HEK293 (cell line): ENCODE measurements around the gene WNK4.

Experiments used
- CTCF ChIA-PET: fragments of 350-600 bp; formaldehyde crosslinking; extraction: SDS; loops from one replicate; lab custom pipeline; 2021; ENCODE audit warnings: antibody characterized with exemption; lab: Yijun Ruan, JAX
- POLR2A ChIA-PET: fragments of 300-600 bp; formaldehyde crosslinking; extraction: SDS; loops from one replicate; lab custom pipeline; 2020; ENCODE audit warnings: antibody characterized with exemption, inconsistent platforms; lab: Yijun Ruan, JAX
- H3K27ac ChIP-seq: fragments of 200-500 bp; sonication (Bioruptor generic); 2 replicates; pipeline ENCODE4 v1.5.1; 2014; ENCODE audit warnings: low read depth, low read length, control low read depth, inconsistent platforms; ENCODE audit errors: extremely low read depth
- H3K36me3 ChIP-seq, 2 experiments: fragments of 200-500 bp in 1 of 2; sonication (Bioruptor generic) in 1 of 2; 1 replicate in 1 of 2; 2 replicates in 1 of 2; pipeline ENCODE4 v1.5.1; 2014 to 2017; ENCODE audit warnings: inconsistent platforms in 2 of 2, low read length in 2 of 2; ENCODE audit not compliant: control insufficient read depth in 2 of 2, insufficient read depth in 1 of 2
- H3K4me1 ChIP-seq: fragments of 200-500 bp; sonication (Bioruptor generic); 2 replicates; pipeline ENCODE4 v1.5.1; 2014; ENCODE audit warnings: mild to moderate bottlenecking, low read length, inconsistent platforms; ENCODE audit not compliant: control insufficient read depth, insufficient read depth
- H3K4me3 ChIP-seq: 2 replicates; pipeline ENCODE4 v1.5.1; 2011; ENCODE audit warnings: low read depth, mild to moderate bottlenecking, control low read depth, low read length, moderate library complexity
- H3K9me3 ChIP-seq: fragments of 200-500 bp; sonication (Bioruptor generic); 2 replicates; pipeline ENCODE4 v1.5.1; 2014; ENCODE audit warnings: low read depth, low read length, inconsistent platforms; ENCODE audit not compliant: control insufficient read depth, insufficient read depth
- HOXA7 ChIP-seq: sonication (generic); formaldehyde crosslinking; IDR thresholded peaks from 2 replicates; pipeline ENCODE4 v1.8.1; 2022; ENCODE audit warnings: missing genetic modification reagents, borderline replicate concordance
- HOXD13 ChIP-seq: sonication (generic); formaldehyde crosslinking; IDR thresholded peaks from 2 replicates; pipeline ENCODE4 v1.8.0; 2022; ENCODE audit warnings: missing genetic modification reagents, borderline replicate concordance
- KLF1 ChIP-seq: fragments of 450-650 bp; formaldehyde crosslinking; IDR thresholded peaks from 2 replicates; pipeline ENCODE4 v1.5.1; 2016; ENCODE audit warnings: missing biosample characterization, missing genetic modification characterization
- KLF10 ChIP-seq: fragments of 450-650 bp; IDR thresholded peaks from 2 replicates; pipeline ENCODE4 v1.5.1; 2018; ENCODE audit warnings: missing biosample characterization, mild to moderate bottlenecking, missing genetic modification characterization
- KLF7 ChIP-seq: fragments of 450-650 bp; formaldehyde crosslinking; IDR thresholded peaks from 2 replicates; pipeline ENCODE4 v1.5.1; 2016; ENCODE audit warnings: missing biosample characterization, missing genetic modification characterization, borderline replicate concordance
- KLF8 ChIP-seq: fragments of 450-650 bp; formaldehyde crosslinking; IDR thresholded peaks from 2 replicates; pipeline ENCODE4 v1.5.1; 2016; ENCODE audit warnings: missing biosample characterization, missing genetic modification characterization
- PRDM1 ChIP-seq: fragments of 450-650 bp; formaldehyde crosslinking; IDR thresholded peaks from 2 replicates; pipeline ENCODE4; 2016; ENCODE audit warnings: missing biosample characterization, missing genetic modification characterization
- SCRT1 ChIP-seq: fragments of 450-650 bp; formaldehyde crosslinking; IDR thresholded peaks from 2 replicates; pipeline ENCODE4 v1.5.1; 2016; ENCODE audit warnings: missing biosample characterization, missing genetic modification characterization, borderline replicate concordance
- ZBTB20 ChIP-seq: fragments of 450-650 bp; formaldehyde crosslinking; IDR thresholded peaks from 2 replicates; pipeline ENCODE4 v1.5.1; 2016; ENCODE audit warnings: missing biosample characterization, missing genetic modification characterization
- ZBTB21 ChIP-seq: fragments of 450-650 bp; formaldehyde crosslinking; IDR thresholded peaks from 2 replicates; pipeline ENCODE4 v1.5.1; 2017; ENCODE audit warnings: missing biosample characterization, missing genetic modification characterization
- ZBTB7A ChIP-seq: fragments of 450-650 bp; formaldehyde crosslinking; IDR thresholded peaks from 2 replicates; pipeline ENCODE4 v1.5.1; 2016; ENCODE audit warnings: low read depth, missing biosample characterization, missing genetic modification characterization
- ZFP69B ChIP-seq: fragments of 450-650 bp; formaldehyde crosslinking; IDR thresholded peaks from 2 replicates; pipeline ENCODE4 v1.5.1; 2016; ENCODE audit warnings: missing biosample characterization, missing genetic modification characterization
- ZNF10 ChIP-seq: fragments of 450-650 bp; formaldehyde crosslinking; IDR thresholded peaks from 2 replicates; pipeline ENCODE4 v1.5.1; 2017; ENCODE audit warnings: missing biosample characterization, missing genetic modification characterization
- ZNF146 ChIP-seq: fragments of 450-650 bp; formaldehyde crosslinking; IDR thresholded peaks from 2 replicates; pipeline ENCODE4 v1.5.1; 2016; ENCODE audit warnings: missing biosample characterization, missing genetic modification characterization
- ZNF184 ChIP-seq: fragments of 450-650 bp; IDR thresholded peaks from 2 replicates; pipeline ENCODE4 v1.5.1; 2018; ENCODE audit warnings: missing biosample characterization, mild to moderate bottlenecking, missing genetic modification characterization
- ZNF19 ChIP-seq: fragments of 450-650 bp; formaldehyde crosslinking; IDR thresholded peaks from 2 replicates; pipeline ENCODE4; 2016; ENCODE audit warnings: missing biosample characterization, missing genetic modification characterization, low read depth
- ZNF221 ChIP-seq: fragments of 450-650 bp; formaldehyde crosslinking; IDR thresholded peaks from 2 replicates; pipeline ENCODE4 v1.5.1; 2017; ENCODE audit warnings: missing biosample characterization, missing genetic modification characterization, borderline replicate concordance
- ZNF248 ChIP-seq: fragments of 450-650 bp; formaldehyde crosslinking; IDR thresholded peaks from 2 replicates; pipeline ENCODE4 v1.5.1; 2017; ENCODE audit warnings: missing biosample characterization, missing genetic modification characterization
- ZNF324 ChIP-seq: fragments of 450-650 bp; formaldehyde crosslinking; IDR thresholded peaks from 2 replicates; pipeline ENCODE4 v1.5.1; 2016; ENCODE audit warnings: missing biosample characterization, missing genetic modification characterization
- ZNF366 ChIP-seq: fragments of 450-650 bp; formaldehyde crosslinking; conservative IDR thresholded peaks from 2 replicates; pipeline ENCODE4 v1.5.1; 2016; ENCODE audit warnings: missing biosample characterization, missing genetic modification characterization
- ZNF394 ChIP-seq: fragments of 450-650 bp; formaldehyde crosslinking; IDR thresholded peaks from 2 replicates; pipeline ENCODE4 v1.5.1; 2016; ENCODE audit warnings: missing biosample characterization, missing genetic modification characterization, mild to moderate bottlenecking, moderate library complexity, borderline replicate concordance
- ZNF416 ChIP-seq: fragments of 450-650 bp; formaldehyde crosslinking; IDR thresholded peaks from 2 replicates; pipeline ENCODE4 v1.5.1; 2016; ENCODE audit warnings: missing biosample characterization, missing genetic modification characterization
- ZNF501 ChIP-seq: fragments of 450-650 bp; formaldehyde crosslinking; IDR thresholded peaks from 2 replicates; pipeline ENCODE4 v1.5.1; 2016; ENCODE audit warnings: missing biosample characterization, missing genetic modification characterization
- ZNF514 ChIP-seq: fragments of 450-650 bp; formaldehyde crosslinking; IDR thresholded peaks from 2 replicates; pipeline ENCODE4 v1.5.1; 2016; ENCODE audit warnings: missing biosample characterization, missing genetic modification characterization
- ZNF521 ChIP-seq: fragments of 450-650 bp; formaldehyde crosslinking; IDR thresholded peaks from 2 replicates; pipeline ENCODE4 v1.5.1; 2017; ENCODE audit warnings: missing biosample characterization, mild to moderate bottlenecking, missing genetic modification characterization
- ZNF596 ChIP-seq: fragments of 450-650 bp; IDR thresholded peaks from 2 replicates; pipeline ENCODE4 v1.5.0; 2018; ENCODE audit warnings: missing biosample characterization, mild to moderate bottlenecking, missing genetic modification characterization, moderate library complexity
- ZNF623 ChIP-seq: fragments of 450-650 bp; formaldehyde crosslinking; IDR thresholded peaks from 2 replicates; pipeline ENCODE4 v1.5.1; 2016; ENCODE audit warnings: missing biosample characterization, missing genetic modification characterization
- ZNF624 ChIP-seq: fragments of 450-650 bp; formaldehyde crosslinking; IDR thresholded peaks from 2 replicates; pipeline ENCODE4 v1.5.1; 2017; ENCODE audit warnings: missing biosample characterization, missing genetic modification characterization
- ZNF629 ChIP-seq: fragments of 450-650 bp; formaldehyde crosslinking; IDR thresholded peaks from 2 replicates; pipeline ENCODE4 v1.5.1; 2017; ENCODE audit warnings: missing biosample characterization, missing genetic modification characterization
- ZNF654 ChIP-seq: fragments of 450-650 bp; formaldehyde crosslinking; IDR thresholded peaks from 2 replicates; pipeline ENCODE4 v1.5.1; 2016; ENCODE audit warnings: low read depth, missing biosample characterization, missing genetic modification characterization
- ZNF664 ChIP-seq: fragments of 450-650 bp; formaldehyde crosslinking; IDR thresholded peaks from 2 replicates; pipeline ENCODE4 v1.5.1; 2016; ENCODE audit warnings: missing biosample characterization, missing genetic modification characterization
- ZNF704 ChIP-seq: fragments of 450-650 bp; formaldehyde crosslinking; IDR thresholded peaks from 2 replicates; pipeline ENCODE4 v1.5.1; 2016; ENCODE audit warnings: missing biosample characterization, missing genetic modification characterization
- ZNF76 ChIP-seq: fragments of 450-650 bp; formaldehyde crosslinking; IDR thresholded peaks from 2 replicates; pipeline ENCODE4; 2016; ENCODE audit warnings: low read depth, missing biosample characterization, missing genetic modification characterization, borderline replicate concordance
- ZNF776 ChIP-seq: fragments of 450-650 bp; formaldehyde crosslinking; IDR thresholded peaks from 2 replicates; pipeline ENCODE4 v1.5.0; 2017; ENCODE audit warnings: missing biosample characterization, missing genetic modification characterization, borderline replicate concordance
- ZNF791 ChIP-seq: fragments of 450-650 bp; formaldehyde crosslinking; IDR thresholded peaks from 2 replicates; pipeline ENCODE4 v1.5.1; 2016; ENCODE audit warnings: missing biosample characterization, missing genetic modification characterization
- ZNF830 ChIP-seq: fragments of 450-650 bp; IDR thresholded peaks from 2 replicates; pipeline ENCODE4 v1.5.0; 2018; ENCODE audit warnings: missing biosample characterization, missing genetic modification characterization, low read depth, mild to moderate bottlenecking, moderate library complexity
- ZNF837 ChIP-seq: fragments of 450-650 bp; formaldehyde crosslinking; IDR thresholded peaks from 2 replicates; pipeline ENCODE4 v1.5.1; 2016; ENCODE audit warnings: missing biosample characterization, missing genetic modification characterization
- TF ChIP-seq, protein P1 (sequence below): fragments of 450-650 bp; formaldehyde crosslinking; IDR thresholded peaks from 2 replicates; pipeline ENCODE4 v1.5.1; 2017; ENCODE audit warnings: missing biosample characterization, missing genetic modification characterization

Gene WNK4

DNA sequence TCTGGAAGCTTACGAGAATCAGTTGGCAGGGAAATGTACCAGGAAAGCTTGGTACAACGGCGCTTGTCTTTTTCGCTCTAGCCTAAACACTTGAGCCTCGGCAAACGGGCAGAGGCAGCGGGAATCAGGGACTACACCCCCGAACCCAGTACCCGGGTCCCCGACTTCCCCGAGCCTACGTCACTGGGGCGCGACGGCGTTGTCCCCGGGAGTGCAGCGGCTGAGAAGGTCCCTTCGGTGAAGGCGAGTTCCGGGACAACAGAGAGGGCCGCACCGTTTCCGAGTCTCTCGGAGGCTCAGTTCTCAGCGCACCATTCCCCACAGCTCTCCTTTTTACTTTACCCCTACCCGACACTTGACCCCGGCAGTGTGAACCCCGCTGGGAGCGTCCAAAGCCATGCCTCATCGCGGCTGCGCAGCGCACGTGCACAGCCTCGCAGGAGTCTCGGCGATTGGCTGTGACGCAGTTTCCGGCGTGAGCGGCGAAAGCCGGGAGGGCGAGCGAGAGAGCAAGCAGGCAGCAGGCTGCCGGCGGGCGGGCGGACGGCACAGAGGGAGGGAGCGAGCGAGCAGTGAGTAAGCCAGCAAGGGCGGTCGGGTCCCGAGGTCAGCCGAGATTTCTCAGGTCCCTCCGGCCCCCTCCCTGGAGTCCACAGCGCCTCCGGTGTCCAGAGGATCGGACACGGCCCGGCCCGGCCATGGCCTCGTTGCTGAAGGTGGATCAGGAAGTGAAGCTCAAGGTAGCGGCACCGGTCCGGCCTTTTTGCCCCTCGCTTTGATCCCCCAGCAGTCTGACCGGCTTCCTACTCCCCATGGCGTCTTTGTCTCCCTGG lies 52.7 kb downstream of the WNK4 start, which contains the start of gene PSME3:
PSME3 (plus strand) TSS at position 464 of the 833 bp plus-strand sequence; CDS start at position 699, 235 bp downstream.
- Histone ChIP-seq H3K4me3 (peak within 1 kb of the TSS; percentile 86), H3K36me3 (peaks cover 36% of the 10 kb centered on the region in 2 experiments), H3K27ac (peak within 1 kb of the TSS; percentile 83), H3K9me3 (no peaks in the 10 kb centered on the region), H3K4me1 (peaks cover 5% of the 10 kb centered on the region)
- CTCF ChIA-PET = interaction anchor here (0.5 to 6.4 kb wide), 10 partner anchors 10 to 505 kb away, joined by 3 to 52 read pairs (median 4); partner anchors contain the start of genes AOC2 and BECN1
- POLR2A ChIA-PET = interaction anchor here (0.6 to 3.3 kb wide), 19 partner anchors 9 to 604 kb away, joined by 3 to 35 read pairs (median 3); partner anchors contain the start of genes AOC2, BECN1, CCR10 and PSMC3IP
- TF ChIP-seq ZNF830 (no peak), ZNF366 (tag by site-specific recombination) (no peak; the same call in 1 of the 2 replicates), ZNF837 (tag by site-specific recombination) (no peak), ZNF596 (peak; percentile 52; the same call in 1 of the 2 replicates), ZNF776 (tag by site-specific recombination) (no peak), ZNF704 (no peak), ZNF521 (no peak), ZFP69B (0 out of 2 replicates have a peak, but pooled peaks have one; percentile 25), SCRT1 (tag by site-specific recombination) (no peak), PRDM1 (tag by site-specific recombination) (0 out of 2 replicates have a peak, but pooled peaks have one; percentile 49), ZBTB20 (tag by site-specific recombination) (peak; percentile 98), ZNF624 (tag by site-specific recombination) (no peak), HOXD13 (CRISPR knock-in tag) (no peak), ZNF76 (peak; percentile 83), ZNF221 (tag by site-specific recombination) (no peak), ZNF623 (tag by site-specific recombination) (0 out of 2 replicates have a peak, but pooled peaks have one; percentile 10), ZNF629 (tag by site-specific recombination) (peak; percentile 93), KLF10 (tag by site-specific recombination) (no peak), KLF1 (tag by site-specific recombination) (0 out of 2 replicates have a peak, but pooled peaks have one; percentile 34), ZNF654 (tag by site-specific recombination) (no peak), ZNF324 (tag by site-specific recombination) (peak; percentile 63), ZNF501 (tag by site-specific recombination) (peak; percentile 95), ZNF19 (no peak), ZNF514 (tag by site-specific recombination) (no peak), ZBTB7A (tag by site-specific recombination) (no peak), ZNF394 (tag by site-specific recombination) (peak; percentile 52; the same call in 1 of the 2 replicates), ZNF416 (tag by site-specific recombination) (no peak), KLF8 (tag by site-specific recombination) (peak; percentile 74; the same call in 1 of the 2 replicates), ZNF791 (no peak), ZNF664 (no peak; the same call in 1 of the 2 replicates), ZNF184 (tag by site-specific recombination) (no peak), ZNF248 (tag by site-specific recombination) (no peak), HOXA7 (CRISPR knock-in tag) (no peak), ZBTB21 (tag by site-specific recombination) (peak; percentile 84; the same call in 1 of the 2 replicates), ZNF146 (tag by site-specific recombination) (no peak), KLF7 (tag by site-specific recombination) (no peak; the same call in 1 of the 2 replicates), ZNF10 (tag by site-specific recombination) (peak; percentile 75)
- TF ChIP-seq, protein P1, sequence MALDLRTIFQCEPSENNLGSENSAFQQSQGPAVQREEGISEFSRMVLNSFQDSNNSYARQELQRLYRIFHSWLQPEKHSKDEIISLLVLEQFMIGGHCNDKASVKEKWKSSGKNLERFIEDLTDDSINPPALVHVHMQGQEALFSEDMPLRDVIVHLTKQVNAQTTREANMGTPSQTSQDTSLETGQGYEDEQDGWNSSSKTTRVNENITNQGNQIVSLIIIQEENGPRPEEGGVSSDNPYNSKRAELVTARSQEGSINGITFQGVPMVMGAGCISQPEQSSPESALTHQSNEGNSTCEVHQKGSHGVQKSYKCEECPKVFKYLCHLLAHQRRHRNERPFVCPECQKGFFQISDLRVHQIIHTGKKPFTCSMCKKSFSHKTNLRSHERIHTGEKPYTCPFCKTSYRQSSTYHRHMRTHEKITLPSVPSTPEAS = peak; percentile 89
